Activated CD4-positive, CD25-positive, alpha-beta regulatory T cell treated with anti-CD3 and anti-CD28 coated beads, Interleukin-2, amount 50 U/mL, for 72 hours (primary cell): Measurements from ENCODE around the gene MYT1.

Experiments
- DNase-seq: peaks from one replicate; pipeline ENCODE4 v3.0.0; 2021

Gene MYT1

GRCh38 chr20:64196309-64196708, 32.1 kb downstream of the MYT1 start:
- DNase-seq: no peak

GRCh38 chr20:64196847-64197306, 32.6 kb downstream of the MYT1 start:
- DNase-seq: no peak

GRCh38 chr20:64198347-64198746, 34.1 kb downstream of the MYT1 start:
- DNase-seq: no peak

GRCh38 chr20:64199395-64199794, 35.1 kb downstream of the MYT1 start:
- no peak for DNase-seq

- no peak for DNase-seq
Measured at GRCh38 chr20:64200740-64201139, 36.5 kb downstream of the MYT1 start.

GRCh38 chr20:64201653-64202052, 37.4 kb downstream of the MYT1 start:
- DNase-seq: no peak

- no peak for DNase-seq
Measured at GRCh38 chr20:64203037-64203777, 39.0 kb downstream of the MYT1 start.

- no peak for DNase-seq
Measured at GRCh38 chr20:64205611-64206026, 41.4 kb downstream of the MYT1 start.

- DNase-seq: no peak
Measured at GRCh38 chr20:64206614-64207013, 42.4 kb downstream of the MYT1 start.

GRCh38 chr20:64207641-64208590, 43.7 kb downstream of the MYT1 start:
- no peak for DNase-seq

GRCh38 chr20:64209148-64209547, 44.9 kb downstream of the MYT1 start:
- DNase-seq: no peak

- no peak for DNase-seq
Measured at GRCh38 chr20:64210656-64211369, 46.6 kb downstream of the MYT1 start.

- no peak for DNase-seq
Measured at GRCh38 chr20:64211874-64212658, 47.8 kb downstream of the MYT1 start.

GRCh38 chr20:64212755-64213154, 48.5 kb downstream of the MYT1 start:
- no peak for DNase-seq

GRCh38 chr20:64214113-64214512, 49.9 kb downstream of the MYT1 start:
- DNase-seq: no peak

- DNase-seq: no peak
Measured at GRCh38 chr20:64214952-64215351, 50.7 kb downstream of the MYT1 start.

- no peak for DNase-seq
Measured at GRCh38 chr20:64216036-64216435, 51.8 kb downstream of the MYT1 start.

GRCh38 chr20:64216910-64217309, 52.7 kb downstream of the MYT1 start:
- no peak for DNase-seq

- no peak for DNase-seq
Measured at GRCh38 chr20:64217539-64218221, 53.4 kb downstream of the MYT1 start.

- no peak for DNase-seq
Measured at GRCh38 chr20:64219202-64219601, 55.0 kb downstream of the MYT1 start.

- no peak for DNase-seq
Measured at GRCh38 chr20:64219730-64220129, 55.5 kb downstream of the MYT1 start.

- no peak for DNase-seq
Measured at GRCh38 chr20:64220420-64220819, 56.2 kb downstream of the MYT1 start.
